GM20000 (cell line): ENCODE measurements around the gene HSDL2.

Experiments used
- DNase-seq: peaks from one replicate; pipeline ENCODE4 v3.0.0; 2012; ENCODE audit warnings: low spot score
- CTCF ChIP-seq: IDR thresholded peaks from 2 replicates; pipeline ENCODE4 v1.5.1; 2012; ENCODE audit warnings: mild to moderate bottlenecking, control low read depth; ENCODE audit errors: extremely low read depth, missing control alignments

The HSDL2 gene

DNA sequence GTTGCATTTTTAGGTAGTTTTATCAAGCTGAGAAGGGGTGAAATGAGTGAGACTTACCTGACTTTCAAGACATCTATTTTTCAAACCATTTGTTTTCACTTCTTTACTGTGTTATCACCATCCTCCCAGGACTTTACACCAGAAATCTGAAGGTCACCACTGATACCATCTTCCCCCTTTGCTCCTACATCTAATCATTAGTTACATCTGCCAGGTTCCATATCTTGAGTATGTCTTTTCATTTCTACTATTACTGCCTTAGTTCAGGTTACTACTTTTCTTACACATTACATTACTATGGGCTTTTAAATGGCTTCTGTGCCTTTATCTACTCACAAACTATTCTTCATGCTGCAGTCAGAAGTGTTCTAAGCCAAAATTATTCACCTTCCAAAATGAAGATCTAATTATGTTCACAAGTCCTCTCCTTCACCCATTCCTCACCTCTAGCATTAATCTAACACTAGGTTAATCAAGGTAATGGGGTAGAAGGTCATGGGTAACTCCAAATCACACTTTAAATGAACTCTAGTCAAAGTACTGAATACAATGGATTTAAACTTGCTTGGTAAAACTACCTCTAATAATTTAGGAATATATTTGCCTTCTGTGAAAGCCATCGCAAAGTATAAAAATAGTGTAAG is 2.1 kb upstream of the HSDL2 start:
- TF ChIP-seq CTCF: no peak
- no peak for DNase-seq

GRCh38 chr9:112378328-112379176 is 1.4 kb upstream of the HSDL2 start:
- DNase-seq: no peak
- TF ChIP-seq CTCF: no peak

DNA sequence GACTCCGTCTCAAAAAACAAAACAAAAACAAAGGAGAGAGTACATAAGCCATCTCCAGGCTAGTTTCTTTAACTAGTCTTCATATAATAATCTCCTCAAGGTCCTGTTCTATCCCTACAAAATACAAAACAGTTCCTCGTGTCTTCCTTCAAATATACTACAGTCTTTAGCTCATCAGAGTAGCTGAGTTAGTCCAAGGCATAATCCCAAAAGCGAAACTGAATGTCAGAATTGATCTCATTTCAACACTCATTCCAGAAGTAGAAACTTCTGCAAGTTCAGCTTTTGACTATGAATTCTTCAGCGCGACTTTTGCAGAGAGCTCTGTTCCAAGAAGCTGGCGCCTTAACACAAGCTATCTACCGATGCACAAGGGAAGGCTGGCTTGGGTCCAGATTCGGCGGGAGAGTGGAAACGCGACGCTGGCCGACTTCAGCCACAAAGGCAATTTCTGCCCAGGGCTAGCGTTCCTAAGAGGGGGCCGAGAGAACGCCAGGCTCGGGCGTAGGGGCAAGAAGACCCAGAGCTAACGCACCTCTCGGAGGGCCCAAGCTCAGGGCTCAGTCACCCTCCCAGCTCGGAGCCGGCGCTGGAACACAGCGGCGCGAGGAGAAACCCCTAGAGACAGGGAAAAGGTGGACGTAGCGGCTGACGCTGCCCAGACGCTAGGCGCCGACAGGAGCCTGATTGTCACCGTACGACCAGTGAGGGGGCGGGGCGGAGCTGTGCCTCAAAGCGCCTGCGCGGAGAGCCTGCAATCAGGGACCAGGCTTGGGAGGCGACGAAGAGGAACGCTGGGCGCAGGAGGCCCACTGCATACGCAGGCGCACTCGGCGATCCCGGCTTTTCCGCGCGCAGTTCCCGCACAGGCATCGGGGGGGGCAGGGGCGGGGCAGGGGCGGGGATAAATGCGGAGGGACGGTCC is 469 bp upstream of the HSDL2 start:
- peak; percentile 94 for DNase-seq
- no peak for TF ChIP-seq CTCF

GRCh38 chr9:112380825-112381221 is 915 bp downstream of the HSDL2 start:
- DNase-seq: peak; percentile 20
- no peak for TF ChIP-seq CTCF

DNA sequence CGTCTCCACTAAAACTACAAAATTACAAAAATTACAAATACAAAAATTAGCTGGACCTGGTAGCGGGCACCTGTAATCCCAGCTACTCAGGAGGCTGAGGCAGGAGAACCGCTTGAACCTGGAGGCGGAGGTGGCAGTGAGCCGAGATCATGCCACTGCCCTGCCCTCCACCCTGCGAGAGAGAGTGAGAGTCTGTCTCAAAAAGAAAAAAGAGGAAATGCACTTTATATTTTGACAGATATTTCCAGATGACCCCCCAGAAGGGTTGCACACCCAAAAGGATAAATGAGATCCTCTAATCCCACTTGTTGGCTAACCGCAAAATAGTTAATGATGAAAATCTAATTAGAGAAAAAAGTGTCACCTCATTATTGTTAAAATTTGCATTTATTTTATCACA is 2.2 kb downstream of the HSDL2 start:
- TF ChIP-seq CTCF: no peak
- no peak for DNase-seq

- TF ChIP-seq CTCF: no peak
- no peak for DNase-seq
Observed at GRCh38 chr9:112382501-112383364, 2.8 kb downstream of the HSDL2 start.
